ENCODE data around the gene SHH.
"Not testable (repeated sequence)": the region's sequence is repeated elsewhere in the genome, so short reads cannot be mapped to it uniquely, and the experiment has no call there.

The SHH gene

DNA sequence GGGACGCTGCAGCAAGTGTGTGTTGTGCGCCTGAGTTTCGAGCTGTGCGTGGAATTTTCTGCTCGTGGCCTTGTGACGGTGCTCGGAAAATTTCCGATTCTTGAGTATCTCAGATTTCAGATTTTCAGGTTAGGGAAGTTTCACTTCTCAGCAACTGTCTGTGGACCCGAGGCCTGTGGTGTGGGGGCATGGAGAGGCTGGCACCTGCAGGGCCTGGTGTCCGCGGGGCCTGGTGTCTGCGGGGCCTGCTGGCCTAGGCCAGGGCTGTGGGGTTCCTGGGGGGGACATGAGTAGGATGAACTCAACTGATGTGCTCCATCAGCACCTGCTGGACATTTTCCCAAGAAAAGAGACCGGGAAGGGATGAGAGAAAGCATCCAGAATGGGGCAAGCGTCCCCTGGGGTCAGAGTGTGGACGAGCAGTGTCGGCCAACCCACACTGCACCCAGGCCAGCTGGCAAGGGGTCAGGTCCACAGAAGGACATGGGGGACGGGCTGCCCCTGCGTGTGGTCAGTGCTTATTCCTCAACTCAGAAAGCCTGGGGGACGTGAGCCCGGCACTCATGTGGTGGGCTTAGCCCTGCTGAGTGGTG lies 31.3 kb upstream of the SHH start:
- DNase-seq (ENCODE audit: low read depth in 2 of 2) = no peak
- H3K4me3 ChIP-seq (replicated peaks in 1 of 2; ENCODE audit: low read depth in 2 of 2, low read length in 2 of 2) = no peak overlapping the region
- TF ChIP-seq, protein P1, sequence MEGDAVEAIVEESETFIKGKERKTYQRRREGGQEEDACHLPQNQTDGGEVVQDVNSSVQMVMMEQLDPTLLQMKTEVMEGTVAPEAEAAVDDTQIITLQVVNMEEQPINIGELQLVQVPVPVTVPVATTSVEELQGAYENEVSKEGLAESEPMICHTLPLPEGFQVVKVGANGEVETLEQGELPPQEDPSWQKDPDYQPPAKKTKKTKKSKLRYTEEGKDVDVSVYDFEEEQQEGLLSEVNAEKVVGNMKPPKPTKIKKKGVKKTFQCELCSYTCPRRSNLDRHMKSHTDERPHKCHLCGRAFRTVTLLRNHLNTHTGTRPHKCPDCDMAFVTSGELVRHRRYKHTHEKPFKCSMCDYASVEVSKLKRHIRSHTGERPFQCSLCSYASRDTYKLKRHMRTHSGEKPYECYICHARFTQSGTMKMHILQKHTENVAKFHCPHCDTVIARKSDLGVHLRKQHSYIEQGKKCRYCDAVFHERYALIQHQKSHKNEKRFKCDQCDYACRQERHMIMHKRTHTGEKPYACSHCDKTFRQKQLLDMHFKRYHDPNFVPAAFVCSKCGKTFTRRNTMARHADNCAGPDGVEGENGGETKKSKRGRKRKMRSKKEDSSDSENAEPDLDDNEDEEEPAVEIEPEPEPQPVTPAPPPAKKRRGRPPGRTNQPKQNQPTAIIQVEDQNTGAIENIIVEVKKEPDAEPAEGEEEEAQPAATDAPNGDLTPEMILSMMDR (IDR thresholded peaks at IDR 0.05; ENCODE audit: low read depth, low read length) = no peak

DNA sequence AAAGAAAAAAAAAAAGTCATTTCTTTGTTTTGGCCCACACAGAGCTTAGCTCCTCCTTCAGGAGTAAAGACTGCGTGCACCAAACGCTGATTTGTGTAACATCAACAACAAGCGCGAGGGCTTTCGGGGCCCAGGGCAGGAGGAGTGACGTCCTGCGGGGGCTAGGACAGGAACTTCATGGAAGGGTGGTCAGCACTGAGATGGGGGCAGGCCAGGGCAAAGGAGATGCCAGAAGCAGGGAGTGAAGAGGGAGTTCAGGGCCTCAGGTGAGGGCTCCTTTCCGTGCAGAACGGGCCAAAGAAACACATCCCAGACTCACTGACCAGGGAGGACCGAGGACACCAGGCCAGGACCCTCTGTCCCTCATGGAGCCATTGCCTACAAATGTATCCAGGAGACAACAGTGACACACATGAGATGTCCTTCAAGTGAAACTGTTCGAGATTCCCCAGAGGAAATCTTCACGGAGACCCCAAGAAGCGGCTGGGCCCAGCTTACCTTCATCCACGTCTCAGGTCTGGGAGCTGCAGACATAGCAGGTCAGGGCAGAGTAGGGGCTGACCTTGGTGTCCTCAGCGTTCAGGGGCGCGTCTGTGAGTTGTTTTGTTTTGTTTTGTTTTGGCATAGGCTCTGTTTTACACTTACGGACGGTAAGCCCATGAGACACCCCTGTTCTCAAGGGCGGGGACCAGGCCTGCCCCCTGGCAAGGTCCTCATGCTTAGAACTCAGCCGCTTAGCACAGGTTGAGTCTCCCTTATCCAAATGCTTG lies 30.4 kb upstream of the SHH start:
- DNase-seq (ENCODE audit: low read depth in 2 of 2) = no peak
- TF ChIP-seq, protein P1 (IDR thresholded peaks at IDR 0.05; ENCODE audit: low read depth, low read length) = no peak
- H3K4me3 ChIP-seq (replicated peaks in 1 of 2; ENCODE audit: low read depth in 2 of 2, low read length in 2 of 2) = no peak overlapping the region

DNA sequence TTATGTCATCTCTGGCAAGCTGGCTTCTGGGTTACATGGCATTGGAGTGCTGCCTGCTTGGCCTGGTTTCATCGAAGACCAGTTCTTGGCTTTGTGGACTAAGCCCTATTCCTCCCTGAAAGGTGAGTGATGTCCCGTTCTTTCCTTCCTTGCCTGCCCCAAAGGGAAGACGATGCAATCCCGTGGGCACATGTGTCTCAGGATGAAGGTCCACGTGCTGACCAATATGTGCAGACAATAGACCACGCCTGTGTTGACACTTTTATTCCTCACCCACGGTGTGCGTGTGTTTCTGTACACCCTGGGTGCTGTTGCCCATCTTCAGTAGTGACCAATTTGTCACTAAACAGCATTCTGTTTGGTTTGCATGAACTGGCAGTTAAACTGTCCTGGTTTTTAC lies 28.6 kb upstream of the SHH start:
- TF ChIP-seq, protein P1 (IDR thresholded peaks at IDR 0.05; ENCODE audit: low read depth, low read length) = no peak
- DNase-seq (ENCODE audit: low read depth in 2 of 2) = no peak
- H3K4me3 ChIP-seq (replicated peaks in 1 of 2; ENCODE audit: low read depth in 2 of 2, low read length in 2 of 2) = no peak overlapping the region

DNA sequence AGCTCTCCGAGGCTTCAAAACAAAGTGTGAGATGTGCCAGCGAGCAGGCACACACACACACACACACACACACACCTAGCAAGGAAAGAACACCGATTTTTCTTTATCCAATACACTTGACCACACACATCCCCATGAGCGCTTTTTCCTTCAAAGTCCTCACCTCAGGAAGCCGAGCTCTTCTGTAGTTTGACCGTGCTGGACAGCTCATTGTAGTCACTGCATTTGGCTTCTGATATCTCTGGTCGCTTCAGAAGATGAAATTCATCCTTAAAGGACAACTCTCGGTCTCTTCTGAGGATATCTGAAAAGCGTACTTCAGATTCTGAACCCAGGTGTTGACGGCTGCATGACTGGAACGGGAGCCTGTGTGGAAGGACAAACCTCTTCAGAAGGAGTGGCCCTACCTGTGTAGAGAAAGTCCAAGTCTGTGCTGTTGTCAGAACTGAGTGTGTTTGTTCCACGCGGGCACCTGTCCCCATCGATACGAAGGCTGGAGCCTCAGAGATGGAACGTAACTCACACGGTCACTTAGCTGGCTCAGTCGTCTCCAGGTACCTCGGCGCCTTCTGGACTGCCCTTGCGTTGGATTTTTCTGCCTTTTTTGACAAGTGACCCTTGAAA lies 28.1 kb upstream of the SHH start:
- TF ChIP-seq, protein P1 (IDR thresholded peaks at IDR 0.05; ENCODE audit: low read depth, low read length) = no peak
- H3K4me3 ChIP-seq (replicated peaks in 1 of 2; ENCODE audit: low read depth in 2 of 2, low read length in 2 of 2) = no peak overlapping the region
- no peak for DNase-seq (ENCODE audit: low read depth in 2 of 2)

DNA sequence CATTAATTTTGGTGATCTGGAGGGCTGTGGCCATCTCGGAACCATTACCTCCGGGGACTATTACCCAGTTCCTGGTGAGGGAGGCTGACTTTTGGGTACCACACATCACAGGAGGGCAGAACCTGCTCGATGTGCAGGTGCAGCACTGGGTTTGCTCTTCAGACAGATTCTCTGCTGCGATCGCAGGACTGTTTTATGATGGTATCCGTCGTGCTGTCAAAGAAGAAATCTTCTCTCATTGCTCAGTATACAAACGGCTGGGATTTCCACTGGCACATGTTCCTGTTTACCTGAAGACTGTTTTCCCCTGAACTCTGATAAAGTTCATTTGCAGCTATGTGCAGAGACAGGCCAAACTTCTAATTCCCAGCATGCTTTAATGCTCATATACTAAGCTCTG lies 27.2 kb upstream of the SHH start:
- H3K4me3 ChIP-seq (replicated peaks in 1 of 2; ENCODE audit: low read depth in 2 of 2, low read length in 2 of 2) = no peak overlapping the region
- DNase-seq (ENCODE audit: low read depth in 2 of 2) = no peak
- TF ChIP-seq, protein P1 (IDR thresholded peaks at IDR 0.05; ENCODE audit: low read depth, low read length) = no peak

DNA sequence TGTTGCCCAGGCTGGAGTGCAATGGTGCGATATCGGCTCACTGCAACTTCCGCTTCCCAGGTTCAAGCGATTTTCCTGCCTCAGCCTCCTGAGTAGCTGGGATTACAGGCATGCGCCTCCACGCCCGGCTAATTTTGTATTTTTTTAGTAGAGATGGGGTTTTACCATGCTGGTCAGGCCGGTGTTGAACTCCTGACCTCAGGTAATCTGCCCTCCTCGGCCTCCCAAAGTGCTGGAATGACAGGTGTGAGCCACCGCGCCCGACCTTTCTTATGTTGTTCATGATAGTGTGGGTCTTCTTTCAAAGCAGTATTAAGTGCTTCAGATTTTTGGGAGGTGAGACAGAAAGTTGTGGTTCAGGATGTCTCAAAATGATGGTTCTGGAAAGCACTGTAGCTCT lies 26.0 kb upstream of the SHH start:
- DNase-seq (ENCODE audit: low read depth in 2 of 2); H3K4me3 ChIP-seq (replicated peaks in 1 of 2; ENCODE audit: low read depth in 2 of 2, low read length in 2 of 2): not testable (repeated sequence)

DNA sequence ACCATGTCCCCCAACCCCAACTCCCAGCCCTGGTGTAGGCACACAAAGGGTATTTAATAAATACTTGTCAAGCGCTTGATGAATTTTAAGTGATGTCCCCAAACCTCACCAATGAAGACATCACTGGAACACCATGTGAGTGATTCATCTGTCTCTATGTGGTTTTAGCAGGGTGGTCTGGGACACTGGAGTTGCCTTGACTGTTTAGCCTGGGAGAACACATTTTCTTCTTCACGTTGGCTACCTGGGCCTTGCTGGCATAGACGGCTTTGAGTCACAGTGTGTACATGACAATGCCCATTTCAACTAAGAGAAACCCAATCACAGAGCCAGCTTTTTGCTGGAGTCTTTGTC lies 24.8 kb upstream of the SHH start:
- no peak overlapping the region for H3K4me3 ChIP-seq (replicated peaks in 1 of 2; ENCODE audit: low read depth in 2 of 2, low read length in 2 of 2)
- no peak for DNase-seq (ENCODE audit: low read depth in 2 of 2)
- TF ChIP-seq, protein P1 (IDR thresholded peaks at IDR 0.05; ENCODE audit: low read depth, low read length) = no peak
